GM18519 (cell line): ENCODE measurements around the gene MADD.
"Not testable (repeated sequence)": the region's sequence is repeated elsewhere in the genome, so short reads cannot be mapped to it uniquely, and the experiment has no call there.

Experiments used
- ATAC-seq: cut with Tn5 transposase; IDR thresholded peaks from one replicate; pipeline ENCODE4 v1.9.1; 2021; ENCODE audit warnings: mild to moderate bottlenecking, moderate library complexity; ENCODE audit not compliant: unreplicated experiment, low FRiP score

Gene MADD

DNA sequence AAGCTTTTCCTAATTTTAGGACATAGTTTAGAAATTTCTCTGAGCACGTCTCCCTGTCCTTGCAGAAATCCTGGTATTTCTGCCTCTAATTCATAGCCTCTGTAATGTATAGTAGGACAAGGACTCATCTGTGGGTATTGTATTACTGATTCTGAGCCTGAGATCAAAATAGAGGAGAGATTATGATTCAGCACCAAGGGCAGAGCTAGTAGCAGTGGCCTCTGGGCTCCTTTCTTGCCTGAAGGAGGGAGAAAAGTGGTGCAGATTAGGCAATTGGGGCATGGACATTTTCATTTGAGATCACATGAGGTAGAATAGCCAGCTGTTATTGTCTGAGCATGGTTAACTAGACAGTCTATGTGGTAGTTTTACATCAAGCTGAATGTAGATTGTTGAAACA, 2.8 kb downstream of the MADD start:
- ATAC-seq = no peak

DNA sequence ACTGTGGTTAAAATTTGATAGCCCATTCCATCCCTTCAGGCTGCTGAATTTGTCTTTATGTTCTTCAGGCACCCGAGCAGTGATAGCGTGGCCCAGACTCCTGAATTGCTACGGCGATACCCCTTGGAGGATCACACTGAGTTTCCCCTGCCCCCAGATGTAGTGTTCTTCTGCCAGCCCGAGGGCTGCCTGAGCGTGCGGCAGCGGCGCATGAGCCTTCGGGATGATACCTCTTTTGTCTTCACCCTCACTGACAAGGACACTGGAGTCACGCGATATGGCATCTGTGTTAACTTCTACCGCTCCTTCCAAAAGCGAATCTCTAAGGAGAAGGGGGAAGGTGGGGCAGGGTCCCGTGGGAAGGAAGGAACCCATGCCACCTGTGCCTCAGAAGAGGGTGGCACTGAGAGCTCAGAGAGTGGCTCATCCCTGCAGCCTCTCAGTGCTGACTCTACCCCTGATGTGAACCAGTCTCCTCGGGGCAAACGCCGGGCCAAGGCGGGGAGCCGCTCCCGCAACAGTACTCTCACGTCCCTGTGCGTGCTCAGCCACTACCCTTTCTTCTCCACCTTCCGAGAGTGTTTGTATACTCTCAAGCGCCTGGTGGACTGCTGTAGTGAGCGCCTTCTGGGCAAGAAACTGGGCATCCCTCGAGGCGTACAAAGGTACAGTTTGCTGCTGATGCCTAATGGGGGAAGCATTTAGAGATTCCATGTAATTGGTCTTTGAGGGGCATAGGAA, 4.7 kb downstream of the MADD start:
- ATAC-seq = no peak

DNA sequence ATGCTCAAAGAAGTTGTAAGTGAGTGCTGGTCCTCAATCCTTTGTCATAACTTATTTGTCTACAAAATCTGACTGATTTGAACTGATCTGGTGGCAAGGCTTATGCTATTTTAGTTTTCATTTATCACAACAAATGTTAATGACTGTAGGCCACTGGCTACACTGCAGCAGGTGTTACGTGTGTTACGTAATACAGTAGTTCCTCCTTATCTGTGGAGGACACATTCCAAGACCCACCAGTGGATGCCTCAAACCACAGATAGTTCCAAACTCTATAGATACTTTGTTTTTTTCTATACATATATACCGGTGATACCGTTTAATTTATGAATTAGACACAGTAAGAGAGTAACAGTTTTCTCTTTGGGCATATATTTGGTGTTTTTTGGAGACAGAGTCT, 7.0 kb downstream of the MADD start:
- no peak for ATAC-seq

DNA sequence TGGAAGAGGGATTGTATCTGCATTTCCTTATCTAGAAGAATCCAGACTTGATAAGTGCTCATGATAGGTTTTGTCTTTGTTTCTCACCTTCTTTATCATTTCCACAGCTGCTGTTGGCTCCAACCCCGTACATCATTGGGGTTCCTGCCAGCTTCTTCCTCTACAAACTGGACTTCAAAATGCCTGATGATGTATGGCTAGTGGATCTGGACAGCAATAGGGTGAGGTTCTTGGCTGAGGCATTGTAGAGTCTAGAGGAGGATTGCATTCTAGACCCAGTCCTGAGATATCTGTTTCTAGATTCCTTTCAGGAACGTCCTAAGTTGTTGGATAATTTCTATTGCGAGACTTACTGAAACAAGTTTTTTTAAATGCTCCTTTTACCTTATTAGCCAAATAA, 8.1 kb downstream of the MADD start:
- no peak for ATAC-seq

DNA sequence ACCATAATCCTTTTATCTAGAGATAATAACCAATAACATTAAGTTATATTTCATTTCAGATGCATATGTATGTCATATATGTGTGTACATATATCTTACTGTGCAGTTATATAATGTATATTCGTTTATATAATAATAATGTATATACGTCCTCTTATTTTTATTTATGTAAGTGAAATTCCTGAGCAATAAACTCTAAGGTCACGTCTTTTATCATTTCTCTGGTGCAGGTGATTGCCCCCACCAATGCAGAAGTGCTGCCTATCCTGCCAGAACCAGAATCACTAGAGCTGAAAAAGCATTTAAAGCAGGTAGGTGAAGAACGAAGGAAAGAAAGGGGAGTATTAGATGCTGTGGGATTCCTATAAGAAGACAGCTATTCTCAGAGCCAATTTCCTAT, 8.8 kb downstream of the MADD start:
- no peak for ATAC-seq

DNA sequence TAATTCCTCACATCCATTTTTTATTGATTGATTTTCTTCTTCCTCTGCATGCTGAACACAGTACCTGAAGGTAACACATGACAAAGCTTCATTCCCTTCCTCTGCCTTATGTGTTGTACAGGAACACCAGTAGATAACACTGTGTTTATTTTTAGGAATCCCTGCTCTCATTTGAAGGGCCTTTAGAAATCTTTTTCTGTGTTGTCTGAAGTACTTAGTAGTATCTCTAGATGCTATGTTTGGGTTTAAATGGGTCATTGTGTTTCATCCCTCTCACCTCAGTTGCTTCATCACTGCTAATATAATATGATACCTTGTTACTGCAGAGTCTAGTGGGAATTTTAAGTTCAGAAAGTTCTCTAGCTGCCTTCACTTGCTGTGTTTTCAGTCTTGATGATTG, 10.2 kb downstream of the MADD start:
- no peak for ATAC-seq

DNA sequence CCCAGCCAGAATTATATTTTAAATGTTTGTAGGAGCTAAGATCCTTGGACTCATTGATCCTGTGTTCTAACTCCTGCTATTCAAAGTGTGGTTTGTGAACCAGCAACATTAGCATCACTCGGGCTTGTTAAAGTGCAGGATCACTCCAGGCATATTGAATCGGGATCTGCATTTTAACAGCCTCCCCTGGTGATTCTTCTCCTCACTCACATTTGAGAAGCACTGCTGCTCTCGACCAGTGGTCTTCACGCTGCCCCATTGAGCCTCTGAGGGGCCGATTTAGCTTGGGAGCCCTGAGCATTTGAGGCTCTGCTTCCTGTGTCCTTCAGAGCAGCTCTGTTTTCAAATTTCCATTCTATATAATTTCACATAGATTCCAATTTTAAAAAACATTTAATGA, 10.9 kb downstream of the MADD start:
- ATAC-seq = no peak

DNA sequence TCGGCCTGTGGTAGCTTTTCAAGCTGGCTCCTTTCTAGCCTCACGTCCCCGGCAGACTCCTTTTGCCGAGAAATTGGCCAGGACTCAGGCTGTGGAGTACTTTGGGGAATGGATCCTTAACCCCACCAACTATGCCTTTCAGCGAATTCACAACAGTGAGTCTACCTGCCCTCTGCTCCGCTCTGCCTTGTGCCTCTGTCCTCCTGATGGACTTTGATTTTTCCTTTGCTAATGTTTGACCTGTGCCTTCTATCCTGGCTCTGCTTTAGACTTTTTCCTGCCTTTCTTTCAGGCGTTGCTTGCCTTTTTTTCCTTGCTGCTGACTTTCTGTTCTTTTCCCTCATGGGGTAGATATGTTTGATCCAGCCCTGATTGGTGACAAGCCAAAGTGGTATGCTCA, 12.5 kb downstream of the MADD start:
- ATAC-seq = no peak

DNA sequence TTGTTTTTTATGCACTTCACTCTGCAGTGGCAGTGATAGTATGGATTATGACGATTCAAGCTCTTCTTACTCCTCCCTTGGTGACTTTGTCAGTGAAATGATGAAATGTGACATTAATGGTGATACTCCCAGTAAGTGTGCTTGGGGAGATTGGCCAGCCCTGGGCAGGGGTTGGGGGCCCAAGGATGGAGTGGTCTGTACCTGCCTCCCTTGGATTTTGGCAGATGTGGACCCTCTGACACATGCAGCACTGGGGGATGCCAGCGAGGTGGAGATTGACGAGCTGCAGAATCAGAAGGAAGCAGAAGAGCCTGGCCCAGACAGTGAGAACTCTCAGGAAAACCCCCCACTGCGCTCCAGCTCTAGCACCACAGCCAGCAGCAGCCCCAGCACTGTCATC, 14.2 kb downstream of the MADD start:
- no peak for ATAC-seq

DNA sequence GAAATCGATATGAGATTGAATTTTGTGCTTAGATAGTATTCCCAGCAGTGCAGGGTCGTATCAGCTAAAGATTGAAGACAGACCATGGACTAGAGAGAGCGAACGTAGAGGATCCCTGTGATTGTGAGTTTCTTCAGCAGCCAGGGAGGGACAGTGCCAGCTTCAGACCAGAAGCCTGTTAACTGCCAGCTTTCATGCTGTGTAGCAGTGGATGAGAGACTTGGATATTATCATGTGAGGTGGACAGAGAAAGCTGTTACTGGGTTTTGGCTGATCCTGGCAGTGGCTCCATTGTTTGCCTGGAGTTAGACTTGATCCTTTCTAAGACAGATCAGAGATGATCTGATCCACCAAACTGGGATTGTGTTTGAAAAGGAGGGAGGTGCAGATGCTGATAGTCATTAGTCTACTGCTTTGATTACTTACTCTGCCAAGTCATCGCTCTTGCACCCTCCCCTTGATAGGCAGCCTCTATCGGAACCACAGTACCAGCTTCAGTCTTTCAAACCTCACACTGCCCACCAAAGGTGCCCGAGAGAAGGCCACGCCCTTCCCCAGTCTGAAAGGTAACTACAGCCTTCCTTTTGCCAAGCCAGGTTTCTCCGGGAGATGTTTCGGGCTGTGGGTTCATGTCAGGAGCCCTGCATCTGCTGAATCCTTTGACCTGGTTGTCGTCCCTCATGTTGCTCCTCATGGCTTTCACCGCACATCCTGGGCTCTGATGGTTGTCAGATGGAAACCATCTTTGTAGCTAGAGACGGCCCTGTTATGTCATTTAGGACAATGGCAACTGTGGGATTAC, 16.2 kb downstream of the MADD start:
- no peak for ATAC-seq

DNA sequence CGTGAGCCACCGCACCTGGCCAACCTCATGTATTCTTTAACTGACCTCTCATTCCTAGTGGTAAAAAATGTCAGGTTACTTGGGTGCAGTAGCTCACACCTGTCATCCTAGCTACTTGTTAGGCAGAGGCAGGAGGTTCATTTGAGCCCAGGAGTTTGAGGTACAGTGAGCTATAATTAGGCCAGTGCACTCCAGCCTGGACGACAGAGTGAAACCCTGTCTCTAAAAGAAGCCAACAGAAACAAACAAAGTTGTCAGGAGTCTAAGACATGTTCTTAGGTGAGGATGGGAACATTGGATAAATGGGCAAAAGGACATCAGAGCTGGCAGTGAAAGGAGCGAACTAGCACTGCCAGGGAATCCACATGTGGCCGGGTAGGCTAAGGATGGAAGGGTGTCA, 18.1 kb downstream of the MADD start:
- no peak for ATAC-seq

DNA sequence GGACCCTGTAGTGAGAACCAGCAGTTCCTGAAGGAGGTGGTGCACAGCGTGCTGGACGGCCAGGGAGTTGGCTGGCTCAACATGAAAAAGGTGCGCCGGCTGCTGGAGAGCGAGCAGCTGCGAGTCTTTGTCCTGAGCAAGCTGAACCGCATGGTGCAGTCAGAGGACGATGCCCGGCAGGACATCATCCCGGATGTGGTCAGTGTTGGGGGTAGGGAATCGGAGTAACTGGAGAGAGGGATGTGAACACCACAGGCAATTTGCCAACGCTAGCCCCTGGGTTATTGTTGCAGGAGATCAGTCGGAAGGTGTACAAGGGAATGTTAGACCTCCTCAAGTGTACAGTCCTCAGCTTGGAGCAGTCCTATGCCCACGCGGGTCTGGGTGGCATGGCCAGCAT, 19.9 kb downstream of the MADD start:
- no peak for ATAC-seq

DNA sequence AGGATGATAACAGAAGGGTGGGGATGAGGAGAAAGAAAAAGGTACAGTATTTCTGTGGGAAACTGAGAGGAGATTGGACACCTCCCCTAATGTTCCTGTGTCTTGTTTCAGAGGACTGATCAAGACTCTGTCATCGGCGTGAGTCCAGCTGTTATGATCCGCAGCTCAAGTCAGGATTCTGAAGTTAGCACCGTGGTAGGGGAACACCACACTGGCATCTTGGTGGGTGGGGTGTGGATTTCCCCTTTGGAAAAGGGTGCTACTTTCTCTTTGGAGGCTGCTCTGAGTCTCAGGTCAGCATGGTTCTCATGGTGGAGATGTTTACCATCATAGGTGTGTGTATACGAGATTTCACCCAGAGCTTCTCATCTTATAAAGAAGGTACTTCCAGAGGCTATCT, 25.5 kb downstream of the MADD start:
- ATAC-seq = no peak

DNA sequence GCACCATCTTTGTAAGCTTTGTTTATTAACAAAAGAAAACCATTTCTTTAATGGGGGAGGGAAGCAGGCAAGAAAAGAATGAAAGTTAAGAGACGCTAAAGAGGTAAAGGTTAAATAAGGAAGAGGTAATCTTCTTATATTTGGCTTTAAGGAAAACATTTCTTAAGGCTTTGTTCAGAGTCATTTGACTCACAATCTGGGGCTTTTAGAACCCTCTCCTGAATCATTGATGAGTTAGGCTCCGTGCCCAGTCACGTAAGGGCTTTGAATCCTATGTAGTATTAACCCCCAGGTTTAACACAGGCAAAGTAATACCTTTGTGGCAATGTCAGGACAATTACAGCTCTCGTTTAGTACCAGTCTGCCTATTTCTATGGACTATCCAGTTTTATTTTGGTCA, 26.1 kb downstream of the MADD start:
- no peak for ATAC-seq

DNA sequence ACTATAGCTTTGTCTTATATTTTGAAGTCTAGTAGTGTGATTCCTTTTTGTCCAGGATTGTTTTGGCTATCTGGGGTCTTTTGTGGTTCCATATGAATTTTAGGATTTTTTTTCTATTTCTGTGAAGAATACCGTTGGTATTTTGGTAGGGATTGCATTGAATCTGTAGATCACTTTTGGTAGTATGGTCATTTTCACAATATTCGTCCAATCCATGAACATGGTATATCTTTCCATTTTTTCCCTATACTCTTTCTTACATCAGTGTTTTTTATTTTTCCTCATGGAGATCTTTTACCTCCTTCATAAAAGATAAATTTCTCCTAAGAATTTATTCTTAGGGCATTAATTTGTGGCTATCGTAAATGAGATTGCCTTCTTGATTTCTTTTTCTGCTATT, 29.1 kb downstream of the MADD start:
- ATAC-seq = no peak

DNA sequence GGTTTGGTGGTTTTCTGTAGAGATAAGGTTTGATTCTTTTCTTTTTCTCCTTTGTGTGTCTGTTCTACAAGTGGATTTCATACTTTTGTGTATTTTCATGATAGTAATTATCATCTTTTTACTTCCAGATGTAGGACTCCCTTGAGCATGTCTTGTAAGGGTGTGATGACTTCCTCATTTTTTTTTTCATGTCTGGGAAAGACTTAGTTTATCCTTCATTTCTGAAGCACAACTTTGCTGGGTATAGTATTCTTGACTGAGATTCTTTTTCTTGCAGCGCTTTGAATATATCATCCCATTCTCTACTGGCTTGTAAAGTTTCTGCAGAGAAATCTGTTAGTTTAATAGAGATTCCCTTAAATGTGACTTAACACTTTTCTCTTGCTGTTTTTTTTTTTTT, 32.9 kb downstream of the MADD start:
- no peak for ATAC-seq

DNA sequence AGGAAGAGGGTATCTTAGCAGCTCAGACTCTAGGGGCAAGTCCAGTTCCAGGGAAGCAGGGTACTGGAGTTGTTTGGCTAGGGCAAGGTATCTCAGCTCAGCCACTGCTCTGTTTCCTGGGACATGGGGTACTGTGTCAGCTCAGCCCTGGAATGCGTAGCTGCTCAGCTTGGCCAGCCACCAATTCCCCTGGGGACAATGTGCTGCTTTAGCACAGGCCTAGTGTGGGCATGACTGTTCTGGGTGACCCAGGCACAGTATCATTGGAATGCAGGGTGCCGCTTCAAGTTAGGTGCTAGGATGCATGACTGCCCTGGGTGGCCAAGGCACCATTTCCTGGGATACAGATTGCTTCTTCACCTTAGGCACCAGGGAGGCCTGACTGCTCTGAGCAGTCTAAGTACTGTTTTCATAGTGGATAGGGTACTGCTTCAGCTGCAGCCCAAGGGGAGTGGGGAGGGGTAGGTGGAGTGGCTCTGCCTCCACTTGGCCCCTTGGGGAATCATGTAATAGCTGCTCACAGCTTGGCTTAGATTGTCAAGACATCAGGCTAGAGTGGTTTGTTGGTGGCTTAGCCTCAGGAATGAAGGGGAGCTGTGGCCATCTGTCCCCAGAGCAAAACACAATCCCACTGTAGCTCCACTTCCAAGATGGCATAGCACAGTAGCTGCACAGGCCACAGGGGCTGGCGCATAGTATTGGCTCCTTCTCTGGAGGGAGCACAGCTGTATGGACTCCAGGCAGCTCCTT, 36.0 kb downstream of the MADD start:
- ATAC-seq = no peak

DNA sequence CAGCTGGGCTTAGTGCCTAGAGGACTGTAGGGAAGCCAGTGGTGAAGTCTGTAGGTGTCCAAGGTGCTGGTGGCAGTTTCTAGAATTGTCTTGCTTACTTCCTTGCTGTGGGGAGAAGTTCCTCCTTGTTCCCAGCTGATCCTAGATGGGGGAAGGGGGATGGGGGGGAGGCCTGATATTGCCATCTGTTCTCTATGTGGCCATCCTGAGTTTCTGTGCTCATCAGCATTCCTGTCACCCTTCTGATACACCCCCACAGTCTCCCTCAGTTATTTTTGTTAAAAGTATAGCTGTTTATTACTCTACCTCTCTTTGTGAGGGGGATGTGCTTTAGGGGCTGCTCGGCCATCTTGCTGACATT, 36.5 kb downstream of the MADD start:
- no peak for ATAC-seq

DNA sequence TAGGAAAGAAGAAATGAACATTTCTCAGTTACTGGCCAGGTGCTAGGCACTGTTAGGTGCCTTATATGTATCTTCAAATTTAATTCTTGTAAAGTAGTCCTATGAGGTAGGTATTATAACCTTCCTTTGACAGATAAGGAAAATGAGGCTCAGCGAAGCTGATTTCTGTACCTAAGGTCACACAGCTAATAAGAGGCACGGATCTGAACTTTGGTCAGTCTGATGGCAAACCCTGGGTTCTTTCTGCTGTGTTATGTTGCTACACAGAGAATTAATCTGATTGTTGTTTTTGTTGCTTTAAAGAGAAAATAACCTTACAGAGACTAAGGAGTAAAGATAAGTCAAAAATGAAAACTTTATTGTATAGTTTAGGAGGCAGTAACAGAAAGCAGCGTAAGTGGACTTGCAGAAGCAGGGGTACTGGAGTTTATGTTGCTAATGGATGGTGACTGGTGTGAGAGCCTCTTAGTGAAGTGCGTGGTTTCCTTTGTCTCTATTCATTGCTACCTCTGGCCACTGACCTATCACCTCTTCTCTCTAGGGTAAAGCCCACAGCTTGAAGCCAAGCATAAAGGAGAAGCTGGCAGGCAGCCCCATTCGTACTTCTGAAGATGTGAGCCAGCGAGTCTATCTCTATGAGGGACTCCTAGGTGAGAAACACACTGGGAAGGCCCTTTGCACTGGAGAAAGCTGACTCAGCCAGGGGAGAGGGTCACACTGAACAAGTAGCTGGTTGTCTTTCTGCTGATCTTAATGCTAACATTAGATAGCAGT, 38.3 kb downstream of the MADD start:
- ATAC-seq = no peak

DNA sequence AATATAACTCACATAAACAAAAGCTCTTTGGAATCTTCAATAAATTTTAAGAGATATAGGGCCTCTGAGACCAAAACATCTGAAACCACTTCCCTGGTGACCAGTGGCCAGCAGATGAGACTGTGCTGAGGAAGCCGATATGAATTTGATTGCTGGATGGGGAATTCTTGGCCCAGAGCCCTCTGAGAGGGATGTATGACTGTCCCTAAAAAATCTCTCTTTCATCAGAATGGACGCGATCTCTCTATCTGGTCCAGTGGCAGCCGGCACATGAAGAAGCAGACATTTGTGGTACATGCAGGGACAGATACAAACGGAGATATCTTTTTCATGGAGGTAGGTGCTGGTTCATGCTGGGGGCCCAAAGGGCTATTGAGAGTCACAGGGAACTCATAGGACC, 45.1 kb downstream of the MADD start:
- ATAC-seq = no peak

DNA sequence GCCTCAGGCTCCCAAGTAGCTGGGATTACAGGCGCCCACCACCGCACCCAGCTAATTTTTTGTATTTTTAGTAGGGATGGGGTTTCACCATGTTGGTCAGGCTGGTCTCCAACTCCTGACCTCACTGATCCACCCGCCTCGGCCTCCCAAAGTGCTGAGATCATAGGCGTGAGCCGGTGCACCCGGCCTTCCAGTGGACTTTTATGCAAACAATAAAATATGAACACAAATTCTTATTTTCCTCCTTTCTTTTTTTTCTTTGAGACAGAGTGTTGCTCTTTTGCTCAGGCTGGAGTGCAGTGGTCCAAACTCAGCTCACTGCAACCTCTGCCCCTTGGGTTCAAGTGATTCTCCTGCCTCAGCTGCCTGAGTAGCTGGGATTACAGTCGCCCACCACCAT, 46.6 kb downstream of the MADD start:
- ATAC-seq = not testable (repeated sequence)
